Activated CD4-positive, alpha-beta T cell treated with anti-CD3 and anti-CD28 coated beads for 48 hours (primary cell): ENCODE data around the gene CARD6.
"Not testable (repeated sequence)": the region's sequence is repeated elsewhere in the genome, so short reads cannot be mapped to it uniquely, and the experiment has no call there.

Experiments used
- DNase-seq: peaks from one replicate; pipeline ENCODE4 v3.0.0-alpha.2; 2020

The CARD6 gene

GRCh38 chr5:40873286-40873880 is 32.2 kb downstream of the CARD6 start:
- no peak for DNase-seq

- no peak for DNase-seq
These were observed 34.8 kb downstream of the CARD6 start for GRCh38 chr5:40875958-40876357.

- DNase-seq = peak; percentile 25
These were observed 36.3 kb downstream of the CARD6 start for GRCh38 chr5:40877371-40877988.

GRCh38 chr5:40879163-40879942 is 38.2 kb downstream of the CARD6 start:
- no peak for DNase-seq

- no peak for DNase-seq
These were observed 41.1 kb downstream of the CARD6 start for GRCh38 chr5:40882291-40882690.

- not testable (repeated sequence) for DNase-seq
These were observed 41.9 kb downstream of the CARD6 start for GRCh38 chr5:40883051-40883450.

- not testable (repeated sequence) for DNase-seq
These were observed 54.6 kb downstream of the CARD6 start for GRCh38 chr5:40895440-40896425.

- peak; percentile 51 for DNase-seq
These were observed 63.2 kb downstream of the CARD6 start for GRCh38 chr5:40904205-40904993.

GRCh38 chr5:40904994-40905306 is 63.8 kb downstream of the CARD6 start:
- DNase-seq = no peak

- no peak for DNase-seq
These were observed 65.2 kb downstream of the CARD6 start for GRCh38 chr5:40906351-40906751.

- DNase-seq = no peak
These were observed 68.1 kb downstream of the CARD6 start, which contains the start of gene C7 for GRCh38 chr5:40909264-40909663. C7 (plus strand) TSS chr5:40909497; CDS start chr5:40909611, 114 bp downstream.

- no peak for DNase-seq
These were observed 68.6 kb downstream of the CARD6 start for GRCh38 chr5:40909723-40910122.
